CD14-positive monocyte (primary cell): ENCODE measurements around the gene GNG2. TPM values are rescaled to one million over a fixed set of nuclear protein-coding genes. Genes with fewer than 3 reads are reported as not detected.

ENCODE experiments used
- DNase-seq, 3 donors: peaks; one replicate each; pipeline ENCODE4 v3.0.0-alpha.2; 2011 to 2022
- H2AFZ ChIP-seq: 2 replicates; pipeline ENCODE4 v1.6.0; 2012; ENCODE audit warnings: mild to moderate bottlenecking, low read depth, low read length, inconsistent platforms; ENCODE audit not compliant: insufficient read depth, poor library complexity, severe bottlenecking
- H3K27ac ChIP-seq, 2 donors: 1 replicate in 1 of 2; 2 replicates in 1 of 2; pipeline ENCODE4 v1.5.1; 2012 to 2013; ENCODE audit warnings: low read length in 2 of 2, control low read depth in 1 of 2, inconsistent platforms in 1 of 2, low read depth in 1 of 2, mild to moderate bottlenecking in 1 of 2
- H3K27me3 ChIP-seq, 2 donors: one replicate each; pipeline versions ENCODE4 v1.6.0 to v1.6.1; 2011 to 2013; ENCODE audit warnings: low read length in 2 of 2; ENCODE audit not compliant: control insufficient read depth in 2 of 2, insufficient read depth in 2 of 2
- H3K36me3 ChIP-seq, 2 donors: replicated peaks in 1 of 2; 1 replicate in 1 of 2; 2 replicates in 1 of 2; pipeline versions ENCODE4 v1.5.1 to v1.6.1; 2012 to 2013; ENCODE audit warnings: low read length in 2 of 2, control low read depth in 1 of 2, inconsistent platforms in 1 of 2, mild to moderate bottlenecking in 1 of 2; ENCODE audit not compliant: insufficient read depth in 2 of 2, control insufficient read depth in 1 of 2
- H3K4me1 ChIP-seq, 2 donors: 1 replicate in 1 of 2; 2 replicates in 1 of 2; pipeline versions ENCODE4 v1.5.1 to v1.6.1; 2012 to 2013; ENCODE audit warnings: low read length in 2 of 2, control low read depth in 1 of 2, inconsistent platforms in 1 of 2, mild to moderate bottlenecking in 1 of 2, moderate library complexity in 1 of 2; ENCODE audit not compliant: insufficient read depth in 2 of 2, control insufficient read depth in 1 of 2
- H3K4me2 ChIP-seq: replicated peaks from 2 replicates; pipeline ENCODE3; 2012; ENCODE audit warnings: low read length, moderate library complexity, mild to moderate bottlenecking; ENCODE audit not compliant: poor library complexity, severe bottlenecking; ENCODE audit errors: extremely low read depth
- H3K4me3 ChIP-seq, 3 experiments: fragments of 200-600 bp in 1 of 3; sonication (generic) in 1 of 3; replicated peaks in 1 of 3; 1 replicate in 2 of 3; 2 replicates in 1 of 3; pipeline ENCODE4 v1.5.1; 2011 to 2013; ENCODE audit warnings: low read length in 3 of 3, mild to moderate bottlenecking in 3 of 3, control low read depth in 2 of 3, low read depth in 2 of 3, inconsistent platforms in 1 of 3, moderate library complexity in 1 of 3
- H3K79me2 ChIP-seq: 2 replicates; pipeline ENCODE4 v1.6.0; 2012; ENCODE audit warnings: mild to moderate bottlenecking, control low read depth, inconsistent platforms, low read length, moderate library complexity; ENCODE audit not compliant: insufficient read depth
- H3K9ac ChIP-seq: 2 replicates; pipeline ENCODE4 v1.6.0; 2017; ENCODE audit warnings: low read length, mild to moderate bottlenecking; ENCODE audit not compliant: insufficient read depth, poor library complexity, severe bottlenecking
- H3K9me3 ChIP-seq, 2 donors: replicated peaks in 1 of 2; 1 replicate in 1 of 2; 2 replicates in 1 of 2; pipeline versions ENCODE4 v1.5.1 to v1.6.1; 2012 to 2013; ENCODE audit warnings: low read length in 2 of 2, control low read depth in 1 of 2; ENCODE audit not compliant: control insufficient read depth in 1 of 2, insufficient read depth in 1 of 2
- H4K20me1 ChIP-seq: 2 replicates; pipeline ENCODE4 v1.6.0; 2012; ENCODE audit warnings: mild to moderate bottlenecking, low read length, control low read depth, moderate library complexity; ENCODE audit not compliant: insufficient read depth
- H3K27ac Mint-ChIP-seq, 7 donors: one replicate each; pipeline ENCODE4 v1.8.0; 2020; ENCODE audit warnings: mild to moderate bottlenecking in 7 of 7, mixed read lengths in 7 of 7, moderate library complexity in 6 of 7, inconsistent platforms in 2 of 7
- H3K27me3 Mint-ChIP-seq, 3 donors: one replicate each; pipeline ENCODE4 v1.8.0; 2021 to 2022; ENCODE audit warnings: low read depth in 3 of 3, mild to moderate bottlenecking in 3 of 3, mixed read lengths in 3 of 3, moderate library complexity in 3 of 3, inconsistent platforms in 1 of 3
- H3K36me3 Mint-ChIP-seq, 2 donors: one replicate each; pipeline ENCODE4 v1.8.0; 2020; ENCODE audit warnings: mixed read lengths in 2 of 2, inconsistent platforms in 1 of 2, mild to moderate bottlenecking in 1 of 2
- H3K4me1 Mint-ChIP-seq: one replicate; pipeline ENCODE4 v1.8.0; 2020; ENCODE audit warnings: mild to moderate bottlenecking, mixed read lengths
- H3K4me3 Mint-ChIP-seq, 2 donors: one replicate each; pipeline ENCODE4 v1.8.0; 2020; ENCODE audit warnings: mild to moderate bottlenecking in 2 of 2, mixed read lengths in 2 of 2, moderate library complexity in 1 of 2
- H3K9me3 Mint-ChIP-seq, 7 donors: one replicate each; pipeline ENCODE4 v1.8.0; 2020 to 2022; ENCODE audit warnings: mixed read lengths in 7 of 7, mild to moderate bottlenecking in 6 of 7, moderate library complexity in 6 of 7, inconsistent platforms in 2 of 7
- WGBS: methylation state at CpG from one replicate; pipeline ENCODE4 v1.1.5; 2013; ENCODE audit warnings: missing lambda C conversion rate; ENCODE audit not compliant: insufficient coverage; 5-methylcytosine and 5-hydroxymethylcytosine counted together
- intact Hi-C, 2 donors: fragments of 100-400 bp; cut with micrococcal nuclease; formaldehyde crosslinking; loops; one replicate each; pipeline versions ENCODE4 v1.15.0 to v1.15.1; 2023
- polyA plus RNA-seq, 3 donors: library from polyadenylated mRNA; depleted of rRNA in 1 of 3; unstranded in 2 of 3; stranded (reverse) in 1 of 3; fragments of 300-500 nt in 2 of 3; fragments of >200 nt in 1 of 3; fragmentation: Illumina TruSeq in 2 of 3; gene quantifications; 1 replicate in 2 of 3; 2 replicates in 1 of 3; pipeline ENCODE4 v1.2.3, GENCODE V29; 2012 to 2021
- TF ChIP-seq, protein P1 (sequence below): fragments of 200-600 bp; IDR thresholded peaks from one replicate; pipeline ENCODE4 v1.8.0; 2022; ENCODE audit warnings: antibody characterized with exemption, mild to moderate bottlenecking

GNG2 gene
- polyA plus RNA-seq, 3 donors, result 42.7 to 151 (median 146) TPM

DNA sequence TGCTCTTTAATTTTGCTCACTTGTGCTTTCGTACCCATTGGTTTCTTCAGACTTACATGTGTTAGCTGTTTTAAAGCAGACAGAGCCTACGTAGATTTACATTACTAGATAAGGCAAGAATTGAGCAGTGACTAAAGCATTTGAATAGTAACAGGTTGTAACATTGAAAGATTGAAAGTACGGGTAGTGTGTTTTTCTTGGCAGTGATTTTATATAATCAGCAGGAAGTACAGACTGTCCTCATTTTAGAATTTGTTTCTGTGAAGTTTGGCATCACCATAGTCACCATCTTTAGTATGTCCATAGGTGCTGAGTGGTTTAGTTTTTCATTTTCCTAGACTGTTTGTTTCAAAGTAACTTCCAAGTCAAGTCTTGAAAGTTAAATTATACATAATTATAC, 142.9 kb downstream of the GNG2 start:
- 100% methylated on average over 2 of the region's 3 CpGs for WGBS
- H3K9me3 Mint-ChIP-seq, result no peaks in the 10 kb centered on the region
- no peak for DNase-seq
- H3K79me2 ChIP-seq, result no peaks in the 10 kb centered on the region
- no peaks in the 10 kb centered on the region for H3K4me1 ChIP-seq
- no peak overlapping the region for H3K4me3 Mint-ChIP-seq
- H3K36me3 ChIP-seq, result peaks cover 99 to 100% of the 10 kb centered on the region in 2 donors
- H3K27me3 Mint-ChIP-seq, result no peaks in the 10 kb centered on the region
- no peaks in the 10 kb centered on the region for H4K20me1 ChIP-seq
- H3K9me3 ChIP-seq, result no peaks in the 10 kb centered on the region
- no peak overlapping the region for H3K4me2 ChIP-seq
- no peak overlapping the region for H3K27ac ChIP-seq
- H3K4me3 ChIP-seq, result no peak overlapping the region
- H3K4me1 Mint-ChIP-seq, result no peaks in the 10 kb centered on the region
- H3K9ac ChIP-seq, result no peak overlapping the region
- no peak overlapping the region for H3K27ac Mint-ChIP-seq
- no peak overlapping the region for H2AFZ ChIP-seq
- peaks cover 88% of the 10 kb centered on the region in 2 donors for H3K36me3 Mint-ChIP-seq
- no peaks in the 10 kb centered on the region for H3K27me3 ChIP-seq
- TF ChIP-seq, protein P1, sequence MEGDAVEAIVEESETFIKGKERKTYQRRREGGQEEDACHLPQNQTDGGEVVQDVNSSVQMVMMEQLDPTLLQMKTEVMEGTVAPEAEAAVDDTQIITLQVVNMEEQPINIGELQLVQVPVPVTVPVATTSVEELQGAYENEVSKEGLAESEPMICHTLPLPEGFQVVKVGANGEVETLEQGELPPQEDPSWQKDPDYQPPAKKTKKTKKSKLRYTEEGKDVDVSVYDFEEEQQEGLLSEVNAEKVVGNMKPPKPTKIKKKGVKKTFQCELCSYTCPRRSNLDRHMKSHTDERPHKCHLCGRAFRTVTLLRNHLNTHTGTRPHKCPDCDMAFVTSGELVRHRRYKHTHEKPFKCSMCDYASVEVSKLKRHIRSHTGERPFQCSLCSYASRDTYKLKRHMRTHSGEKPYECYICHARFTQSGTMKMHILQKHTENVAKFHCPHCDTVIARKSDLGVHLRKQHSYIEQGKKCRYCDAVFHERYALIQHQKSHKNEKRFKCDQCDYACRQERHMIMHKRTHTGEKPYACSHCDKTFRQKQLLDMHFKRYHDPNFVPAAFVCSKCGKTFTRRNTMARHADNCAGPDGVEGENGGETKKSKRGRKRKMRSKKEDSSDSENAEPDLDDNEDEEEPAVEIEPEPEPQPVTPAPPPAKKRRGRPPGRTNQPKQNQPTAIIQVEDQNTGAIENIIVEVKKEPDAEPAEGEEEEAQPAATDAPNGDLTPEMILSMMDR, result no peak
- intact Hi-C loops, result no loop called here

DNA sequence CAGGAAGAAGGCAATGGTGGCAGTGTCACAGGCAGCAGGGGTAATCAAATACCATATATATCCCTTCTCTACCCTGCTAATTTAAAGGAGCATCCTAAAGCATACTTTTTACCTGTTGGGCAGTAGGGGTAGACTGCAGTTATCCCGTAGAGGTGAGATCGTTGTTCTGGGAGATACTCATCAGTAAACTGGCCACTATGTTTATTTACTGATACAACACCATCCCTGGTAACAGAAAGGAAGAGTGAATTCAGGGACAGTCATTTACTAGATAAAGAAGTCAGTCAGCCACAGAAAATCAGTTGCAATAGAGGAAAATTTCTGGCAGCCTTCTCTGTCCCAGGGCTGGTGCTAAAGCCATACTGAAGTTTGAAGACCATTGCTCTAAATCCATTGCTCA, 145.2 kb downstream of the GNG2 start:
- H3K27ac Mint-ChIP-seq, result no peak overlapping the region
- no peaks in the 10 kb centered on the region for H3K9me3 Mint-ChIP-seq
- Histone ChIP-seq H3K9ac (no peak overlapping the region), H3K9me3 (no peaks in the 10 kb centered on the region), H3K4me2 (no peak overlapping the region), H3K36me3 (peaks cover 100% of the 10 kb centered on the region in 2 donors), H4K20me1 (no peaks in the 10 kb centered on the region), H3K79me2 (no peaks in the 10 kb centered on the region), H3K27me3 (no peaks in the 10 kb centered on the region), H3K27ac (no peak overlapping the region), H3K4me3 (no peak overlapping the region), H2AFZ (no peak overlapping the region), H3K4me1 (no peaks in the 10 kb centered on the region)
- H3K27me3 Mint-ChIP-seq, result no peaks in the 10 kb centered on the region
- H3K36me3 Mint-ChIP-seq, result peaks cover 86 to 88% of the 10 kb centered on the region in 2 donors
- no peaks in the 10 kb centered on the region for H3K4me1 Mint-ChIP-seq
- intact Hi-C loops, result no loop called here
- no peak for DNase-seq
- WGBS, result no CpG with 5 or more reads among the region's 2 CpGs
- no peak overlapping the region for H3K4me3 Mint-ChIP-seq
- TF ChIP-seq, protein P1, result no peak
